ENCODE results near the gene ORC3.

ORC3 gene

GRCh38 chr6:87628881-87629280, 38.9 kb downstream of the ORC3 start:
- TF ChIP-seq CTCF (IDR thresholded peaks at IDR 0.05) = no peak
- no peak for TF ChIP-seq ZFX (IDR thresholded peaks at IDR 0.05; ENCODE audit: borderline replicate concordance)
- H3K27ac ChIP-seq = no peak overlapping the region

GRCh38 chr6:87630746-87631145, 40.8 kb downstream of the ORC3 start:
- no peak overlapping the region for H3K27ac ChIP-seq
- TF ChIP-seq ZFX (IDR thresholded peaks at IDR 0.05; ENCODE audit: borderline replicate concordance) (no peak), CTCF (IDR thresholded peaks at IDR 0.05) (no peak)

GRCh38 chr6:87633851-87634250, 43.9 kb downstream of the ORC3 start:
- TF ChIP-seq CTCF (IDR thresholded peaks at IDR 0.05) (no peak), ZFX (IDR thresholded peaks at IDR 0.05; ENCODE audit: borderline replicate concordance) (no peak)
- H3K27ac ChIP-seq = no peak overlapping the region

GRCh38 chr6:87636315-87636714, 46.4 kb downstream of the ORC3 start:
- TF ChIP-seq ZFX (IDR thresholded peaks at IDR 0.05; ENCODE audit: borderline replicate concordance) = no peak
- TF ChIP-seq CTCF (IDR thresholded peaks at IDR 0.05) = no peak
- no peak overlapping the region for H3K27ac ChIP-seq

- H3K27ac ChIP-seq = no peak overlapping the region
Measured at GRCh38 chr6:87637106-87637505, 47.2 kb downstream of the ORC3 start.

GRCh38 chr6:87639373-87639772, 49.4 kb downstream of the ORC3 start:
- no peak overlapping the region for H3K27ac ChIP-seq
- TF ChIP-seq ZFX (IDR thresholded peaks at IDR 0.05; ENCODE audit: borderline replicate concordance) (no peak), CTCF (IDR thresholded peaks at IDR 0.05) (no peak)

More at GRCh38 chr6:87637106-87637505, 47.2 kb downstream of the ORC3 start:
- TF ChIP-seq CTCF (IDR thresholded peaks at IDR 0.05) = no peak
- no peak for TF ChIP-seq ZFX (IDR thresholded peaks at IDR 0.05; ENCODE audit: borderline replicate concordance)

GRCh38 chr6:87641065-87641692, 51.2 kb downstream of the ORC3 start:
- no peak overlapping the region for H3K27ac ChIP-seq
- TF ChIP-seq ZFX (IDR thresholded peaks at IDR 0.05; ENCODE audit: borderline replicate concordance) (no peak), CTCF (IDR thresholded peaks at IDR 0.05) (no peak)

Data from 22Rv1 (cell line).